ENCODE measurements around the gene PI4KB. TPM values are rescaled to one million over a fixed set of nuclear protein-coding genes. Genes with fewer than 3 reads are reported as not detected.

The PI4KB gene
- total RNA-seq, 1 donor from 2014 or later: 26.3 TPM

- no peak overlapping the region for H3K4me3 ChIP-seq (ENCODE audit: low read depth, low read length)
- TF ChIP-seq, protein P1, sequence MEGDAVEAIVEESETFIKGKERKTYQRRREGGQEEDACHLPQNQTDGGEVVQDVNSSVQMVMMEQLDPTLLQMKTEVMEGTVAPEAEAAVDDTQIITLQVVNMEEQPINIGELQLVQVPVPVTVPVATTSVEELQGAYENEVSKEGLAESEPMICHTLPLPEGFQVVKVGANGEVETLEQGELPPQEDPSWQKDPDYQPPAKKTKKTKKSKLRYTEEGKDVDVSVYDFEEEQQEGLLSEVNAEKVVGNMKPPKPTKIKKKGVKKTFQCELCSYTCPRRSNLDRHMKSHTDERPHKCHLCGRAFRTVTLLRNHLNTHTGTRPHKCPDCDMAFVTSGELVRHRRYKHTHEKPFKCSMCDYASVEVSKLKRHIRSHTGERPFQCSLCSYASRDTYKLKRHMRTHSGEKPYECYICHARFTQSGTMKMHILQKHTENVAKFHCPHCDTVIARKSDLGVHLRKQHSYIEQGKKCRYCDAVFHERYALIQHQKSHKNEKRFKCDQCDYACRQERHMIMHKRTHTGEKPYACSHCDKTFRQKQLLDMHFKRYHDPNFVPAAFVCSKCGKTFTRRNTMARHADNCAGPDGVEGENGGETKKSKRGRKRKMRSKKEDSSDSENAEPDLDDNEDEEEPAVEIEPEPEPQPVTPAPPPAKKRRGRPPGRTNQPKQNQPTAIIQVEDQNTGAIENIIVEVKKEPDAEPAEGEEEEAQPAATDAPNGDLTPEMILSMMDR (conservative IDR thresholded peaks at IDR 0.05; ENCODE audit: low read depth, low read length): no peak
- no peak for DNase-seq (ENCODE audit: low read depth)
Observed at GRCh38 chr1:151315565-151316235, 11.5 kb downstream of the PI4KB start.

GRCh38 chr1:151314137-151314875, 12.9 kb downstream of the PI4KB start:
- TF ChIP-seq, protein P1 (conservative IDR thresholded peaks at IDR 0.05; ENCODE audit: low read depth, low read length): no peak
- no peak for DNase-seq (ENCODE audit: low read depth)
- no peak overlapping the region for H3K4me3 ChIP-seq (ENCODE audit: low read depth, low read length)

GRCh38 chr1:151313501-151313900, 13.7 kb downstream of the PI4KB start:
- TF ChIP-seq, protein P1 (conservative IDR thresholded peaks at IDR 0.05; ENCODE audit: low read depth, low read length): no peak
- DNase-seq (ENCODE audit: low read depth): no peak
- H3K4me3 ChIP-seq (ENCODE audit: low read depth, low read length): no peak overlapping the region

DNA sequence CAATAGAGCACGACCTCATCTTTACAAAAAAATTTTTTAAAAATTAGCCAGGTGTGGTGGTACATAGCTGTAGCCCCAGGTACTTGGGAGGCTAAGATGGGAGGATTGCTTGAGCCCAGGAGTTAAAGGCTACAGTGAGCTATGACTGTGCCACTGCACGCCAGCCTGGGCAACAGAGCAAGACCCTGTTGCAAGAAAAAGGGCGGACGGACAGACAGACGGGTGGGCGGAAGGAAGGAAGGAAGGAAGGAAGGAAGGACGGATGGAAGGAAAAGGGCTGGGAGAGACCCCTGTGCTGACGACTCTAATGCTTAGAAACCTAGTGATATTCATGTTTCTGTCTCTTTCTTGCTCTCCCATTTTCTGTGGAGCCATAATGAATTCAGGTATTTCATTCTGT, 14.4 kb downstream of the PI4KB start:
- DNase-seq (ENCODE audit: low read depth): no peak
- TF ChIP-seq, protein P1 (conservative IDR thresholded peaks at IDR 0.05; ENCODE audit: low read depth, low read length): no peak
- no peak overlapping the region for H3K4me3 ChIP-seq (ENCODE audit: low read depth, low read length)

DNA sequence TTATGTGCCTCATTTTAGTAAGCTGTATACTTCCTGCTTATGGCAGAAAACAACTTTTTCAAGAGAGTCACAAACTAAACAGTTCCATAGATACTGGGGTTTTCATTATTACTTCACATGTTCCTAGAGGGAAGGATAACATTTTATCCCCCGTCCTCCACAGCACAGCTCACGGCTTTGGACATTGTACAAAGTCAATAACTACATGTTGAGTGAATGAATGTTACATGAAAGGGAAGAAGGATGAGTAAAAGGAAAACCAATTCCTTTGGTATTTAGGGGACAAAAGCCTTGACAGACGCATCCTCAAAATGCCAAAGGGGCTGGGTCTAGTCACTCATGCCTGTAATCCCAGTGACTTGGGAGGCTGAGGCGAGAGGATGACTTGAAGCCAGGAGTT, 14.8 kb downstream of the PI4KB start:
- DNase-seq (ENCODE audit: low read depth): no peak
- TF ChIP-seq, protein P1 (conservative IDR thresholded peaks at IDR 0.05; ENCODE audit: low read depth, low read length): no peak
- no peak overlapping the region for H3K4me3 ChIP-seq (ENCODE audit: low read depth, low read length)

GRCh38 chr1:151311589-151312331, 15.5 kb downstream of the PI4KB start:
- H3K4me3 ChIP-seq (ENCODE audit: low read depth, low read length): no peak overlapping the region
- TF ChIP-seq, protein P1 (conservative IDR thresholded peaks at IDR 0.05; ENCODE audit: low read depth, low read length): no peak
- peak; percentile 98 for DNase-seq (ENCODE audit: low read depth)

Data from epithelial cell of proximal tubule (primary cell).